ENCODE data around the gene AFG3L2.

GRCh38 chr18:12371590-12371989, 5.4 kb downstream of the AFG3L2 start:
- TF ChIP-seq POLR2A (IDR thresholded peaks at IDR 0.05) (no peak), CTCF (IDR thresholded peaks at IDR 0.05) (no peak), POLR2AphosphoS5 (IDR thresholded peaks at IDR 0.05) (no peak)

Data from prostate gland (tissue), 2 donors.